ENCODE results near the gene MED16. TPM values are rescaled to one million over a fixed set of nuclear protein-coding genes. Genes with fewer than 3 reads are reported as not detected.

The MED16 gene
- total RNA-seq, 1 experiment from 2014 or later: 83.1 TPM

DNA sequence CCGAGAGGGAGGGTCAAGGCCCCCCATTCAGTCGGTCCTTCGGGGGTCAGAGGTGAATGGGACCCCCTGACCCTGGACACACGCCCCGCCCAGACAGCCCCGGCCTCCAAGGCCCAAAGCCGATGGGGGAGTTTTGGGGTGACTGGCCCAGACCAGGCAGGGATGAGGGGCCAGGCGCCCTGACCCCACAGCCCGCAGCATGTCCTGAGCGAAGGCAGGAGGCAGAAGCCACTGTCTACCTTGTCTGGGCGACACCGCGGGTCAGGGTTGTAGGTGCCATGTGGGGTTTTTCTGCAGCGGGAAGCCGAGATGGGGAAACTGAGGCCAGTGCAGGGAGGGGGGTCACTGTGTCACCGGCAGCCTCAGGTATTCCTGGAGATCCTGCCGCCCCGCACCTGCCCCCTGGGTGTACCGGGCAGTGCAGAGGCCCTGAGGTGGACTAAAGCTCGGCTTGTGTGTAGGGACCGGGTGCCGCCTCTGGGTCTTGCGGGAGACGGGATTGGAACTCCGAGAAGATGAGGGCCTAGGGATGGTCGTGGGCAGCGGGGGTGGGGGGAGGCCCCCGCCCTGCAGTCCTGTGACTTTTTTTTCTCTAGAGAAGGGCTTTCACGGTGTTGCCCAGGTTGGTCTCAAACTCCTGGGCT, 41.3 kb upstream of the MED16 start:
- Histone ChIP-seq H3K23ac (ENCODE audit: insufficient read length, low read depth, low read length) (no peak overlapping the region), H4K91ac (ENCODE audit: insufficient read length, low read depth, low read length) (no peak overlapping the region), H3K9me3 (ENCODE audit: control insufficient read depth, low read depth, low read length) (no peaks in the 10 kb centered on the region), H3K56ac (ENCODE audit: insufficient read length, low read depth, low read length) (no peak overlapping the region), H3K18ac (ENCODE audit: insufficient read length, low read depth, low read length) (no peak overlapping the region), H2AFZ (ENCODE audit: low read length) (no peak overlapping the region), H2BK15ac (ENCODE audit: low read depth, low read length) (0 out of 2 replicates have a peak overlapping the region, but pooled peaks have one; percentile 57), H2BK12ac (ENCODE audit: insufficient read length, low read depth, low read length) (no peak overlapping the region), H3K14ac (ENCODE audit: insufficient read depth, low read length) (no peak overlapping the region; the same call in 1 of the 2 replicates), H2BK5ac (ENCODE audit: insufficient read length, low read length) (no peak overlapping the region), H3K9ac (ENCODE audit: extremely low read depth, insufficient read length, low read length) (no peak overlapping the region), H4K20me1 (ENCODE audit: control insufficient read depth, insufficient read depth, insufficient read length) (no peaks in the 10 kb centered on the region), H3K27me3 (ENCODE audit: insufficient read depth, low read length) (no peaks in the 10 kb centered on the region), H3K27ac (ENCODE audit: insufficient read length, low read depth, low read length) (no peak overlapping the region), H2BK120ac (ENCODE audit: low read depth, low read length, poor library complexity, severe bottlenecking) (no peak overlapping the region), H3K79me2 (ENCODE audit: insufficient read depth, low read length) (peaks cover 7% of the 10 kb centered on the region; the same call in 1 of the 2 replicates), H3K4me2 (ENCODE audit: insufficient read depth, insufficient read length, low read length) (no peak overlapping the region), H2BK20ac (ENCODE audit: low read depth, low read length, poor library complexity, severe bottlenecking) (no peak overlapping the region), H3K4ac (ENCODE audit: low read depth, low read length) (no peak overlapping the region), H3T11ph (ENCODE audit: low read length) (no peak overlapping the region), H3K4me1 (ENCODE audit: insufficient read depth, low read length) (no peaks in the 10 kb centered on the region), H3K79me1 (ENCODE audit: insufficient read depth, low read depth, low read length, poor library complexity, severe bottlenecking) (peaks cover 2% of the 10 kb centered on the region), H3K23me2 (ENCODE audit: insufficient read length, low read depth, low read length, poor library complexity, severe bottlenecking) (no peaks in the 10 kb centered on the region), H4K8ac (replicated peaks; ENCODE audit: insufficient read length, low read depth, low read length) (no peak overlapping the region), H4K5ac (ENCODE audit: insufficient read length, low read depth, low read length) (no peak overlapping the region), H2AK5ac (ENCODE audit: insufficient read length, low read length) (no peak overlapping the region)
- Mint-ChIP-seq H3K36me3 (ENCODE audit: insufficient read depth in 1 of 3, low read depth in 3 of 3) (peaks cover 11 to 53% (median 40%) of the 10 kb centered on the region in 3 experiments), H3K4me1 (peaks cover 8 to 11% of the 10 kb centered on the region in 2 experiments; a peak in 2 of 4 replicates), H3K4me3 (no peak overlapping the region), H3K27me3 (ENCODE audit: low read depth) (no peaks in the 10 kb centered on the region), H3K9me3 (no peaks in the 10 kb centered on the region), H3K27ac (no peak overlapping the region; a peak in 1 of 7 replicates)
- no CpG with 5 or more reads among the region's 29 CpGs for whole genome bisulfite sequencing (ENCODE audit: extremely low coverage, insufficient read length, low lambda C conversion rate)
- DNase-seq: no peak
- TF ChIP-seq, protein P1, sequence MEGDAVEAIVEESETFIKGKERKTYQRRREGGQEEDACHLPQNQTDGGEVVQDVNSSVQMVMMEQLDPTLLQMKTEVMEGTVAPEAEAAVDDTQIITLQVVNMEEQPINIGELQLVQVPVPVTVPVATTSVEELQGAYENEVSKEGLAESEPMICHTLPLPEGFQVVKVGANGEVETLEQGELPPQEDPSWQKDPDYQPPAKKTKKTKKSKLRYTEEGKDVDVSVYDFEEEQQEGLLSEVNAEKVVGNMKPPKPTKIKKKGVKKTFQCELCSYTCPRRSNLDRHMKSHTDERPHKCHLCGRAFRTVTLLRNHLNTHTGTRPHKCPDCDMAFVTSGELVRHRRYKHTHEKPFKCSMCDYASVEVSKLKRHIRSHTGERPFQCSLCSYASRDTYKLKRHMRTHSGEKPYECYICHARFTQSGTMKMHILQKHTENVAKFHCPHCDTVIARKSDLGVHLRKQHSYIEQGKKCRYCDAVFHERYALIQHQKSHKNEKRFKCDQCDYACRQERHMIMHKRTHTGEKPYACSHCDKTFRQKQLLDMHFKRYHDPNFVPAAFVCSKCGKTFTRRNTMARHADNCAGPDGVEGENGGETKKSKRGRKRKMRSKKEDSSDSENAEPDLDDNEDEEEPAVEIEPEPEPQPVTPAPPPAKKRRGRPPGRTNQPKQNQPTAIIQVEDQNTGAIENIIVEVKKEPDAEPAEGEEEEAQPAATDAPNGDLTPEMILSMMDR (conservative IDR thresholded peaks at IDR 0.05): no peak

Measured in H9 (cell line).